HG02981 (cell line): ENCODE data around the gene PXYLP1.
"Not testable (repeated sequence)": the region's sequence is repeated elsewhere in the genome, so short reads cannot be mapped to it uniquely, and the experiment has no call there.

ENCODE experiments used
- ATAC-seq: cut with Tn5 transposase; IDR thresholded peaks from one replicate; pipeline ENCODE4 v1.9.1; 2021; ENCODE audit warnings: mild to moderate bottlenecking, moderate library complexity; ENCODE audit not compliant: unreplicated experiment

The PXYLP1 gene

DNA sequence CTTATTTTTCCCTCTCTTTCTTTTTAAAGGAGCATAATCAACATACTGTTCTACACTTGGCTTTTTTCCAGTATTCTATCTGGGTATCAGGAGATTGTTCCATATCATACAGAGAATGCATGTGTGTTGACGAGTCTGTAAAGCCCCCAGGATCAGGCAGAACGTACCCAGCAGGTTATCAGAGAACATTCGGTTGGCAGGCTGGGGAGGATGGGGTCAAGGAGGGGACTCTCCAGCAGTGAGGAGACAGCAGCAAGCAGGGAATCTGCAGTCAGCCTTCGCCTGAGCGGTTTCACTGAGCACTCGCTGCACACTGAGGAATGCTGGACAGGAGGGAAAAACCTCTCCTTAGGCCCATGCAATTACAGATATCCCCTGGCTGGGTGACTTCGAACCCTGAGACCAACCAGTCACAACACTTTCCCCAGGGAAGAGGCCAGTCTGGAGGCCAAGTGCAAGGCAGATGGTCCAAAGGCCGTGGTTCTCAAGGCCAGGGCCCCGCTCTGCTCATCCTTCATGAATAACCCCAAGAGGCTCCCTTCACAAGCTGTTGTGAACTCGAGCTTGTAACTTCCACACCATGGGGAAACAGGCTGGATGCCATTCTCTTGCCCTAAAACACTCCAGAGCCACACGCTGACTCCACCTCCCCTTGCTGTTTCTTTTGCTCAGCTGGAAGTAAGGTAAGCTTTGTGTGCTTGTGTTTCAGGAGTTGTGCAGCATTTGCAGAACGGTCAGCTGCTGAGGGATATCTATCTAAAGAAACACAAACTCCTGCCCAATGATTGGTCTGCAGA, 60.1 kb downstream of the PXYLP1 start:
- no peak for ATAC-seq

DNA sequence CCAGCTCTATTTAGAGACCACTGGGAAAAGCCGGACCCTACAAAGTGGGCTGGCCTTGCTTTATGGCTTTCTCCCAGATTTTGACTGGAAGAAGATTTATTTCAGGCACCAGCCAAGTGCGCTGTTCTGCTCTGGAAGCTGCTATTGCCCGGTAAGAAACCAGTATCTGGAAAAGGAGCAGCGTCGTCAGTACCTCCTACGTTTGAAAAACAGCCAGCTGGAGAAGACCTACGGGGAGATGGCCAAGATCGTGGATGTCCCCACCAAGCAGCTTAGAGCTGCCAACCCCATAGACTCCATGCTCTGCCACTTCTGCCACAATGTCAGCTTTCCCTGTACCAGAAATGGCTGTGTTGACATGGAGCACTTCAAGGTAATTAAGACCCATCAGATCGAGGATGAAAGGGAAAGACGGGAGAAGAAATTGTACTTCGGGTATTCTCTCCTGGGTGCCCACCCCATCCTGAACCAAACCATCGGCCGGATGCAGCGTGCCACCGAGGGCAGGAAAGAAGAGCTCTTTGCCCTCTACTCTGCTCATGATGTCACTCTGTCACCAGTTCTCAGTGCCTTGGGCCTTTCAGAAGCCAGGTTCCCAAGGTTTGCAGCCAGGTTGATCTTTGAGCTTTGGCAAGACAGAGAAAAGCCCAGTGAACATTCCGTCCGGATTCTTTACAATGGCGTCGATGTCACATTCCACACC, 60.9 kb downstream of the PXYLP1 start:
- ATAC-seq = no peak

DNA sequence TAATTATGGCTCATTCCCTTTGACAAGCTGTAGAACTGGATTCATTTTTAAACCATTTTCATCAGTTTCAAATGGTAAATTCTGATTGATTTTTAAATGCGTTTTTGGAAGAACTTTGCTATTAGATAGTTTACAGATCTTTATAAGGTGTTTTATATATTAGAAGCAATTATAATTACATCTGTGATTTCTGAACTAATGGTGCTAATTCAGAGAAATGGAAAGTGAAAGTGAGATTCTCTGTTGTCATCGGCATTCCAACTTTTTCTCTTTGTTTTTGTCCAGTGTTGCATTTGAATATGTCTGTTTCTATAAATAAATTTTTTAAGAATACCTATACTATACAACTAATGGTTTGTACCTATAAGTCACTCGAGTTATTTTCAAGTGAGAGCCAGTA, 62.7 kb downstream of the PXYLP1 start:
- no peak for ATAC-seq

DNA sequence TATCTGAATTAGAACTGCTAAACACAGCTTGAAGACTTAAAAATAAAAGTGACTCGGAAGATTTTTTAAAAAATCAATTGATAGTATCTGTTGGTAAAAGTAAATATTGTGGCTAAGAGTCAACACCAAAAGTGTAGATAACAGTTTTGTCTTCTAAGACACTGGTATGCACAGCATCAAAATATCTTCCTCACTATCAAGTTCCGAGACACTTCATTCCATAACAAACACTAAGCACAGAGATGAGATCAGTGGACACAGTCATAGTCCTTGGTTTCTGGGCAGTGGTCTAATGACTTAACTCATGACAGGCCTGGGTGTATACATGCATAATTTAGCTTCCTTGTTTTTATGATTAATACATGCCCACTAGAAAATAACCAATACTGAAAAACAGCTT, 63.2 kb downstream of the PXYLP1 start:
- no peak for ATAC-seq

DNA sequence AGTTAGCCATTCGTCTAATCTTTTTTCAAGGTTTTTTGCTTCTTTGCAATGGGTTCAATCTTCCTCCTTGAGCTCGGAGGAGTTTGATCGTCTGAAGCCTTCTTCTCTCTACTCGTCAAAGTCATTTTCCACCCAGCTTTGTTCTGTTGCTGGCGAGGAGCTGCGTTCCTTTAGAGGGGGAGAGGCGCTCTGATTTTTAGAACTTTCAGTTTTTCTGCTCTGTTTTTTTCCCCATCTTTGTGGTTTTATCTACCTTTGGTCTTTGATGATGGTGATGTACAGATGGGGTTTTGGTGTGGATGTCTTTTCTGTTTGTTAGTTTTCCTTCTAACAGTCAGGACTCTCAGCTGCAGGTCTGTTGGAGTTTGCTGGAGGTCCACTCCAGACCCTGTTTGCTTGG, 68.8 kb downstream of the PXYLP1 start:
- ATAC-seq = not testable (repeated sequence)

DNA sequence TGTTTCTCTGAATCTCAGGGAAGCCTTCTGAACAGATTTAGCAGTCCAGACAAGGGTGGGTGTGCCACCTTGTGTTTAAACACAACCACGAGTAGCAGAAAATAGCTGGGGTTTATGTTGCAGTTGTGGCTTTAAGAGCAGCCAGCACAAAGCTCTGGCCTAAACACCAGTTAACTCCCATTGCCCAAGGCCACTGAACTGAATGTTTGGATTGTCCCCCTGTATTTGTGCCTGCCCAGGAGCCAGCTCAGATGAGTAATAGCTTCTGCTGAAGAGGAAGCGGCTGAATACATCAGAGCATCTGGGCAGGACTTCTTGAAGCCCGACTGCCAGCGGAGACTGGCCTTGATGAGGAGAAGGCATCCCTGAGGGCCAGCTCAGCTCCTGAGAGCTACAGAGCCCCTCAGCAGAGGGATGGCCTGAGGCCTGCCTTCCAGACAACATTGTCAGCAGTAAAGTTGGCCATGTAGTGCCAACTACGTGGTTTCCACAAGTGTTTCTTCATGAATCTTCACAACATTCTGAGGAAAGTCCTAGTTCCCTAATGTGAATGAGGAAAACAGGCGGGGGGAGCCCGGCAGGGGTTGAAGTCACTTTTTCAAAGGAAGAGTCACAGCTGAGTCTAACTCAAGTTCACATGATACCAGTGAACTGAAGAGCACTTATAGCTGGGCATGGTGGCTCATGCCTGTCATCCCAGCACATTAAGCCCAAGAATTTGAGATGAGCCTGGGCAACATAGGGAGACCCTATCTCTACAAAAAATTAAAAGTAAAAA, 70.9 kb downstream of the PXYLP1 start:
- ATAC-seq = no peak

DNA sequence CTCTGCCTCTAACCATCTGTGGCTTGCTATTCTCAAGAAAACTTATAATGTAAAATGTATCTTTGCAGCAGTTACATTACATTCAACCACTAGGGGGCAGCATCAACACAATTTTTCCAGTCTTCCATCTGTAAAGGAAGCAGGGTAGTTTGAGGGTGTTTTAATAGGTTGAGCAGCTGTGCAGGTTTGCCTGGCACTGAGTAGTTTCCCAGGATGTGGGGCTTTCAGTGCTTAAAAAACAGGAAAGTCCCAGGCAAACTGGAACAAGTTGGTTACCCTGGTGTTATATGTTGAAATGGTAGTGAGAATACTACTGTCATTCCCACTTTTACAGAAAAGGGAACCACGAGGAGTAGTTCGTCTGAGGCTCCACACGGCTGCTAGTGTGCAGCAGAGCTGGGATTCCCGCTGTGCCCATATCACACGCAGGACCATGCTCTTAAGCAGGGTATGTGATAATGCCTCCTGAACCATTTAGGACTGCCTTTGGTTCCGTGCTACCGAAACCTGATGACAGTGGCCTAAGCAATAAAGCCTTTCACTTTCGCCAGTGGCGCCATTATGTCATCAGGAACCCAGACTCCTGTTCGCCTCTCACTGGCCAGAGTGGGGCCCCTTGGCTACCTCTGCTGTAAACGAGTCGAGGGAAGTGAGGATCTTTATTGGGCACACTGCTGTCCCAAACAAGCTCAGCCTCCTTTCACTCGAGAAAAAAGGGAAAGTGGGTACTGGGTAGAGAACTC, 72.0 kb downstream of the PXYLP1 start:
- ATAC-seq = peak; percentile 72

DNA sequence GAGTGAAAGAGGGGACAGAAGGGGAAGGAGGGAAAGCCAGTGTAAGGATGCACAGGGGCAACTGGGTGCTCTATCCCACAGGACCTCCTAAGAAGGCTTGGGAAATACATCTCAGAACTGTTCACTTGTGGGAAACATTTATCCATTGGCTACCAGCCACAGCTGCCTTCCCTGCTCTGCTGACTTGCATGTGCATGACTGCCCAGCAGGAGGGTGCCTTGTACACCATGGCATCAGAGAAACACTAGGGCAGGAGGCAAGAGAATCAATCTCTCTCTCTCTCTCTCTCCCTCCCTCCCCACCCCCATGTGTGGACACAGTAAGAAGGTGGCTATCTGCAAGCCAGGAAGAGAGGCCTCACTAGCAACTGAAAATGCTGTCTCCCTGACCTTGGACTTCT, 73.8 kb downstream of the PXYLP1 start:
- ATAC-seq = no peak

DNA sequence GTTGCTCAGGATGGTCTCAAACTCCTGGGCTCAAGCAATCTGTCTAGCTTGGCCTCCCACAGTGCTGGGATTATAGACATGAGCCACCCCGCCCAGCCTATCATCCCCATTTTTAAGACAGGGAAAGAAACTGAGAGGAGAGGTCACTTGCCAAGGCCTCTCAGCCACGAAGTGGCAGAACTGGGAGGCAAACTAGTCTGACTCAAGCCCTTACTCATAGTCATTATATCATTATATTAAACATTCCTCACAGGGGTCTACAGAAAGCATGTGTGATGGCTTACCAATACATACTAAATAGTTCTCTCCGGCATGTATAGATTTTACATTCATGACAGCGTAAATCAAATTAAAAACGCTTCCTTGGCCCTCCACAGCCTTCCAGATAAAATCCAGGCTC, 74.7 kb downstream of the PXYLP1 start:
- no peak for ATAC-seq

DNA sequence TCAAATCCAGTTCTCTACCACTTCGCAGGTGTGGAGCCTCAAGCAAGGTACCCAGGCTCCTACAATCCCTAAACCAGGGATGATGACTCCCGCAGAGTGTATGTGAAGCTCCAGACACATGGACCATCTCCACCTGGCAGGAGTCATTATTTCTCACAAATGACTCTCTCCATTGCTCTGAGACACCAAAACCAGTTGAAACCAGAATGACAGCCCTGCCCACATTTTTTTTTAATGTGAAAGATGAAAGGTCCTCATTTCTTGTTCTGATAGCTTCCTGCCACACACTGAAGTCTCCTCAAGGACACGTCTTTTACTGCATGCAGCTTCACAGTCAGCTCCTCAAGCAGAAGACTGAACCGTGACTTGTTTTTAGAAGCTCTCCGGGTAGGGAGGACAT, 75.3 kb downstream of the PXYLP1 start:
- ATAC-seq = no peak

DNA sequence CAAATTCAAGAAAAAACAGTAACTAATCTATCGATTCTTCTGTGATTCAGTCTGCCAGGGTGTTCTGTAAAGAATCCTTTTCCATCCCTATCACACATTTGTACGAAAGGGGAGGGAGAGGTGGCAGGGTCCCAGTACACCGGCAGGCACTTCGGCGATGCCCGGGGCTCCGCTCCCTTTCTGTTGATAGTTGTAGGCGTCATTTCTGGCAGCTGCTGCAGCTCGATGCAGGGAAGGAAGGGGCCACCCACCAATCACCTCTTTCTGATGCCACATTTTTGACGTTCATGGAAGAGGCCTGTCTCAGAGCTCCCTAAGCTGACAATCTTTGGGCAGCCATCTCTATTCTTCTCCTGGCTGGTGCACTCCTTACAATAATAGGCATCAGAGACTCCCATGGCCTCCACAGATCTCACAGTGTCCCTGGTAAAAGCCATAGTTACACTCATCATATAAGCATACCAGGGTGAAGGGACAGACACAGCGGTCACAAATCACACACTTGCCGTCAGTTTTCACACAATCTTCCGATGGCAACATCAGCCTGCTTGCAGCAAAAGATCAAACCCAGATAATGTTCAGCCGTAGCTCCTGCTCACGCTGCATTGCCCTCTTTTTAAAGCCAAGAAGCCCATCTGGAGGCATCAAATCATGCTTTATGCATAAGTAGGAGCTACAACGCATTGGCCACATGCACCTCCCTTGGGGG, 75.9 kb downstream of the PXYLP1 start:
- no peak for ATAC-seq

DNA sequence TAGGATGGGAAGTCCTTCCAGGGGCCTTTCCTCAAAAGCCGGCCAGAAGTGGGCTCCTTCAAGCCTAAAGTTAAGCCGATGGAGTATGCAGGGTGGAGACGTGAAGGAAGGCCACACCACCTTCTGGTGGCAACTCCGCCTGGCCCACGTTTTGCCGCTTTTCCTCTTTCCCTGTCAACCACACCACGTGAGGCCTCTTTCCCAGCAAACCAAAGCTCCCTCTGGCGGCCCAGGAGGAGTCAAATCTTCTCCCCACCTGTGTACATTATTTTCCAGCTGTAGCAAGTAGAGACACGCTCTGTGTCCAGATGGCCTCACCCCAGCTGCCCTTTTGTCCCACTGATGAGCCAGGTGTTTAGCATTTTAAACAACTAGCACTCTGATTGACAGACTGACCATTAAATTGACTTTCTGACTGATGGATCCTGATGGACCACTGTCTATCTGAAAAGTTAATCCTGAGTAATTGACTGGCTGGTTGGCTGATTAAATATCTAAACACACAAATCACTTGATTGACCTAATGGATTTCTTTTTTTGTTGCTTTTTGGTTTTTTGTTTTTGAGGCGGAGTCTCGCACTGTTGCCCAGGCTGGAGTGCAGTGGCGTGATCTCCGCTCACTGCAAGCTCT, 77.1 kb downstream of the PXYLP1 start:
- ATAC-seq = no peak

DNA sequence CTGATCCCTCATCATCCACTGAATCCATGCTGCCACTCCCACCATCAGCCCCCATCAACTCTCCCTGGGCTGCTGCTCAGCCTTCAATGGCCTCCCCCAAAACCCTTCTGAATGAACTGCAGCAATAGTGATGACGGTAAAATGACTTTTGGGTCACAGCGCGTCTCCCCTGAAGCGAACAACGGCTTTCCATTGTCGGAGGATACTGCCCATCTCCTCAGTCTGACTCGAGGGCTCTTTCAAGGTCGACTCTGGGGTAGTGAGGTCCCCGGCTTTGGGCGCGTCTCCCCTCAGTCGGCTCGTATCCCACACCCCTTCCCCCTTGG, 79.5 kb downstream of the PXYLP1 start:
- no peak for ATAC-seq

DNA sequence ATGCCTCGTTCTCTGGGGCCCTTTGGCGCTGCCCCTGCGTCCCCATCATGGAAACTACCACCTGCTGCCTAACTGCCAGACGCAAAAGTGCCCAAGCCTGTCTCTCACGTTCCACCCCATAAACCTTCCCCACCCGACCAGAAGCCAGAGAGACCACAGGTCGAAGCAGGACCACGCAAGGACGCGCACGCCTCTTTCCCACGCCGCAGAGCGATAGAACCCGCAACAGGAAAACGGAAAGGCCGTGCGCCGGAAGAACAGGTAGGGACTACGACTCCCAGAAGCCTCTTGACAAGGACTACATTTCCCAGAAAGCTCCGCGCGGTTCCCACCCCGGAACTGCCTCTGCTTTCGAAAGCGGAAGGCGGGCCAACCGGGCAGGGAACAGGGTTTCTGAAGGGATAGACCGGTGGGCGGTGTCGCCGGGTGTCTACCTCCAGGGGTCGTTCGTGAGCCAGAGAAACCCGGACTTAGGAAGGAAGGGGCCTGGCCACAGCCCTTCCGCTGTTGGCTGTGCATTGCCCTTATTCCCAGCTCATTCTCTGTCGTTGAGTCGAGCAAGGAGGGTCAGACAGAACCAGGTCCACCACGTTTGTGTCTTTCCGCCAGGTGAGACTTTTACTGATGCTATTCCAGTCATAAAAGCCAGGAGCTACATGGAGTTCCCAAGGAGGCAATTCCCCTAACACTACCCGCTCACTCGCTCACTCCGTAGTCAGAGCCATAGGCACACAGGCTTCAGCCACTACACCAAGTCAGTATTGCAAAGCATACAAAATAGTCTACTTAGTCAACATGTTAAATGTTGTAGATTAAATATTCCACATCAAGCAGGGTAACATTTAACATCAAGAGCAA, 80.1 kb downstream of the PXYLP1 start:
- ATAC-seq = peak; percentile 99

DNA sequence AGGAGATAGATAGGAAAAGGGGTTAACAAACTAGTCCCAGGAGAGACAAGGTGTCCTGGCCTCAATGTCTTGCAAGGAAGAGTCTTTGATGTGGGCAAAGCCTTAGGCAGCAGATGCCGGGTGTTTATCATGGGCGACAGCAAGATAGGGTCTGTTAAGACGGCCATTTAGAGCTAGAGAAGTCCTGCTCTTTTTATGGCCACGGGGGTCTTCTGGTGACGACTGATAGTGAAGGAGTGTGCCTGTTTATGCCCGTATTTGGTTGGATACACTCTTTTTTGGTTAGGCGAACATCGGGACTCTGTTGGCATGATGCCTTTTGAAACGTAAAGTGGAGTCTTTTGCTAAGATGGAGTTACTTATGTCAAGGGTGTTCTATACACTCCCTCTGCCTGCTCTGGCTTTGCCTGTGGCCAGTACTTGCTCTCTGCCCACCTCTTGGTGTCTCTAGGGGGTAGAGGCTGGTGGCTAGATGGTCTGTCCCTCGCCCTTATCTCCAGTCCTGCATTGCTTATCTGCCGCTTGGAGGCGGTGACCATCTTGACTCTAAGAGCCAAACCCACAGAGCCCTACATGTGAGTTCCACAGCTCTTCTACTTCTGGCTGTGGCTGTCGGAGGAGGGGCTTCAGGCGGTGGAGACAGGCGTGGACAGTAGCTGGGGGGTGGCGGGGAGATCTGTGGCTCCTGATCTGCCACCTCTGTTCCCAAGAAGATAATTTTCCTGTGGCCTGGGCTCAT, 80.9 kb downstream of the PXYLP1 start:
- ATAC-seq = no peak

DNA sequence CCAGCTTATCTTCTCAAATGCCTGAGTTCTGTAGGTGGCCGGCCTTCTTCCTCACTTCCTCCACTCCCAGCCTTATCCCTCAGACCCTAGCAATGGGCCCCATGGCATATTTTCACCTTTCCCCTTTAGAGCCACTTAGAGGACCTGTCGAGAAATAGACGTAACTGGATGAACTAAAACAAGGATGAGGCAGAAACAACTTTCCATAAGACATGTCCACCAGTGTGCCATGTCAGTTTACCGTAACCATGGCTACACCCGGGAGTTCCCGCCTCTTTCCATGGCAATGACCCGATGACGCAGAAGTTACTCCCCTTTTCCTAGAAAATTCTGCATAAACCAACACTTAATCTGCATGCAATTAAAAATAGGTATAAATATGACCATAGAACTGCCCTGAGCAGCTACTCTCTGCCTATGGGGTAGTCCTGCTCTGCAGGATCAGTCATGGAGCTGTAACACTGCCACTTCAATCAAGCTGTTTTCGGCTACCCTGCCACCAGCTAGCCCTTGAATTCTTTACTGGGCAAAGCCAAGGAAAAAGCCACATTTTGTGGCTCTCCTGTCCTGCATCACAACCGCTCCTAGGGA, 81.6 kb downstream of the PXYLP1 start:
- no peak for ATAC-seq

DNA sequence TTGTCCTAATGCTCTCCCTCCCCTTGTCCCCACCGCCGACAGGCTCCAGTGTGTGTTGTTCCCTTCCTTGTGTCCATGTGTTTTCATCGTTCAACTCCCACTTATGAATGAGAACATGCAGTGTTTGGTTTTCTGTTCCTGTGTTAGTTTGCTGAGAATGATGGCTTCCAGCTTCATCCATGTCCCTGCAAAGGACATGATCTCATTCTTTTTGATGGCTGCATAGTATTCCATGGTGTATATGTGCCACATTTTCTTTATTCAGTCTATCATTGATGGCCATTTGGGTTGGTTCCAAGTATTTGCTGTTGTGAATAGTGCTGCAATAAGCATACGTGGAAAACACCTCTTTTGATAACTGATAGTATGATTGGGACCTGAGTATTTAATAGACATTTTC, 82.8 kb downstream of the PXYLP1 start:
- not testable (repeated sequence) for ATAC-seq

DNA sequence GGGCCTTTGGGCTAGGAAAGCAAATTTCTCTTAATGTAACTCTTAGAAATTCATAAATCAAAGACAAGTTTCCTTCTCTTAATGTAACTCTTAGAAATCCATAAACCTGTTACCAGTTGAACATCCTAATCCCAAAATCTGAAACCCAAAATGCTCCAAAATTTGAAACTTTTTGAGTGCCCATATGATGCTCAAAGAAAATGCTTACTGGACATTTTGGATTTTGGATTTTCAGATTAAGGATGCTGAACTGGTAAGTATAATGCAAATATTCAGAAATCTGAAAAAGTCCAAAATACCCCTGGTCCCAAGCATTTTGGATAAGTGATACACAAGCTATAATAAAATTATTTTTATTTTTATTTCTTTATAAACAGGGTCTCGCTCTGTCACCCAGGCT, 85.2 kb downstream of the PXYLP1 start:
- no peak for ATAC-seq
